Metanephros (tissue), 1 donor: ENCODE data around the gene MIB2. TPM values are rescaled to one million over a fixed set of nuclear protein-coding genes. Genes with fewer than 3 reads are reported as not detected.

Experiments used
- total RNA-seq: library from RNA; depleted of rRNA; stranded (reverse); fragments of >200 nt; gene quantifications from one replicate; pipeline ENCODE4 v1.2.3, GENCODE V29; 2014

MIB2 gene
- 68.0 TPM for total RNA-seq

DNA sequence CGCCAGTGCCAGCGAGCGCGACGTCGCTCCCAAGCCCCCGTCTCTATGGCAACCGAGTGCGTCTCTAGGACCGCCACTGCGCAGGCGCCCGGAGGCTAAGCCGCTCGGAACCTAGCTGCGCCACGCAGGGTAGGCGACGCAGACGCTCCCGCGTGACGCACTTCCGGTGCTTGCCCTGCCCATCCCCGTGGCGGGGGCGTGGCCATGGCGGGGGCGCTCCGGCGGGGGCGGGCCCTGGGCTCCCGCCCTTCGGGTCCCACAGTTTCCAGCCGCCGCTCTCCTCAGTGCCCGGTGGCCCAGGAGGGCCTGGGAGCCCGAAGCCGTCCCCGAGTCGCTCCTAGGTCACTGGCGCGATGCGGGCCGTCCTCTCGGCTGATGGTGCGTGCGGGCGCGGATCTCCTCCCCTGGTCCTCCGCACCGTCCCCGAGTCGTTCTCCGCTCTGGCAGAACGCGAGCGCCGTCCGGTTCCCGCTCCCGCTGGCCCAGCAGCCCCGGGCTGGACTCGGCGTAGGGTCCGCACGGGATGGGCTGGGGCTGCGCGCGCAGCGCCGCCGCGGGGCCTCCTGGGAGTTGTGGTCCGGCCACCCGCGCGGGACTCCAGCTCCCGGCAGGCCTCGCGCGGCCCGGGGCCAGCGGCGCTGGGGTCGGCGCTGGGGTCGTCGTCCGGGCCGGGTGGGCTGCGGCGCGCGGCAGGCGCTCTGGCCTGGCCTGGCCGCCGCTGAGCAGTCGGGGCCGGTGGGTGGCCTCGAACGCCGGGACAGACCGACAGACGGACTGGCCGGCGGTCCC lies at the start of gene MIB2:
MIB2 (plus strand) TSS at position 245 of the 789 bp plus-strand sequence. CDS start 7,953 bp downstream, outside the sequence.

DNA sequence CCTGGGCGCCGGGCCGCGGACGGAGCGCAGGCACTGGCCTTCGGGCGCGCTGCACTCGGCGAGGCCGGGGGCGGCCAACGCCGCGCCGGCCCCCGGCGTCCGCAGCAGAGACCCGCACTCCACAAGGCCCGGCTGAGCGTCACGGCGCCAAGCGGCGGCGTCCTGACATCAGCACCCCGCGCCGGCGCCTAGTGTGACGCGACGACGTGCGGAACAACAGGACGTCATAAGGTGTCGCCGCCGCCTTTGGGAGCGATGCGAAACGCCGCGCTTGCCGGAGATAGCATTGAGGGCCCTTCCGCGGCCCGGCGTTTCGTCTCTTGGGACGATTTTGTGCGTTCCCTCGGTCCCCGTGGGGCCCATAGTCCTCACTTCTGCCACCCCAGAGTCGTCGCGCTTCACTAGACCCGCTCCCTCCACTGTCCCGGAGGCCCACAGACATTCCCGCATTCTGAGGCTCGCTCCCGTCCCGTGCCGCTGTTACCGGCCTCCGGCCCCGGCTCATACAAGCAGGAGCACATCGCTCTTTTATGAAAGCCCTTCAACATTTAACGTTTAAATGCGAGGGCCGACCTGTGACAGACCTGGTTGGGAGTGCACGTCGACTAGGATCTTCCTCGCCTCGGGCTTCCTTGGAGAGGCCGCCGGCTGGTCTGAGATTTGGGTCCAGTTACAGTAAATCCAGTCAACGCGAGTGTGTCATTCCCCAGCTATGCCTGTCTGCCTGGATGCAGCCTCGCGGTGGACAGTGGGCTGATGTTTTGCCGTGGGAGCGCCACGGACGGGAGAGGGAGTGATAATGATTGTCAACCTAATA lies 40.4 kb upstream of the MIB2 start, which contains the start of gene SSU72:
SSU72 (minus strand) TSS at position 143 of the 817 bp plus-strand sequence. CDS start 306 bp downstream, outside the sequence.

DNA sequence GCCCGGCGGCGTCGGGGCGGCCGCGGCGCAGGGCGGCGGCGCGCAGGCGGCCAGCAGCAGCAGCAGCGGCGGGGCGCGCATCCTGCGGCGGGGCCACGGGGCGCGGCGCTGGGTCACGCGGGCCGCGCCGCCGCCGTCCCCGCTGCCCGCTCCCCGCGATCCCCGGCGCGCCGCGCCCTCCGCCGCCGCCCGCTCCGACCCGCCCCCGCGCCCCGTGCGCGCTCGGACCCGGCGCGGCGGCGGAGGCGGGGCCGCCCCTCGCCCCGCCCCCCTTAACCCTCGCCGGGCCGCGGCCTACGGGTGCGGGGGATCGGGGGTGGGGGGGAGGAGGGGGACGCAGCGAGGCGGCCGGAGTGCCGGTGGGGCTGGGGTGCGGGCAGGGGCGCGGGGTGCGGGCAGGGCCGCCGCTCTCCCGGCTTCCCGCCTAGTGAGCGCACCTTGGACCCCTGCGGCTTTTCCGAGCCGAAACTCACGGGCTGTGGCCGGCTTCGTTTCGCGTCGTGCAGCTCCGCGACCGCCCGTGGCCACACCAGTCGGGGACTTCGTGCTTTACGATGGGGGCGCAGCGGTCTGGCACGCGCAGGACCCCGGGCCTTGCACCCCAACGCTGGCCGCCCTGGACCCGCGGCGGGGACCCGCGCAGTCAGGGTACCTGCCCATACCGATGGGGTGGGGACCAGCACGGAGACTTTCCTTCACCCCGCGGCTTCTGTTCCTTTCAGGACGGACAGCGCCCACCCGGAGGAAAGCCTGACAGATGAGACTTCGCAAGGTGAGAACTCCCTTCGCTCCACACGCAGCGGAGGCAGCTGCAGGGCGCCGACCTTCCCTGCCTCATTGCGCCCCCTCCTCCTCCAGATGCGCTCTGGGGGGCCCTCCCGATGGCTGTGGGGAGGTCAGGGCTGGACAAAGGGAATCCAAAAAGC lies 15.1 kb upstream of the MIB2 start, which contains the start of gene FNDC10:
FNDC10 (minus strand) TSS at position 201 of the 926 bp plus-strand sequence; CDS start at position 81, 120 bp downstream.

GRCh38 chr1:1631782-1632420 lies 16.6 kb downstream of the MIB2 start, which contains the start of gene MMP23B:
MMP23B (plus strand) TSS chr1:1632173; CDS start chr1:1632219, 46 bp downstream.

GRCh38 chr1:1658583-1659549 lies 43.6 kb downstream of the MIB2 start, which contains the start of gene CDK11B:
CDK11B (minus strand) TSS chr1:1659004; CDS start chr1:1657485, 1,519 bp downstream.

Other genes with a start within 250 kb of the MIB2 start
- 74.3 TPM for gene AURKAIP1, start 240.3 kb upstream of the MIB2 start, total RNA-seq
- 245 TPM for gene CCNL2, start 216.2 kb upstream of the MIB2 start, total RNA-seq
- gene MRPL20, start 208.2 kb upstream of the MIB2 start, total RNA-seq: 80.8 TPM
- gene ANKRD65, start 194.2 kb upstream of the MIB2 start, total RNA-seq: 6.9 TPM
- gene VWA1, start 179.8 kb upstream of the MIB2 start, total RNA-seq: 54.3 TPM
- gene ATAD3C, start 165.8 kb upstream of the MIB2 start, total RNA-seq: 5.8 TPM
- 16.4 TPM for gene ATAD3B, start 143.7 kb upstream of the MIB2 start, total RNA-seq
- 22.3 TPM for gene ATAD3A, start 103.3 kb upstream of the MIB2 start, total RNA-seq
- gene TMEM240, start 74.9 kb upstream of the MIB2 start, total RNA-seq: 6.3 TPM
- gene SSU72, start 40.6 kb upstream of the MIB2 start, total RNA-seq: 60.6 TPM
- 1.3 TPM for gene FNDC10, start 15.4 kb upstream of the MIB2 start, total RNA-seq
- gene MMP23B, start 16.7 kb downstream of the MIB2 start, total RNA-seq: 48.1 TPM
- 12.4 TPM for gene CDK11B, start 43.5 kb downstream of the MIB2 start, total RNA-seq
- 56.9 TPM for gene SLC35E2B, start 77.3 kb downstream of the MIB2 start, total RNA-seq
- 33.8 TPM for gene CDK11A, start 108.9 kb downstream of the MIB2 start, total RNA-seq
- 47.6 TPM for gene NADK, start 163.0 kb downstream of the MIB2 start, total RNA-seq